HG03457 (cell line): ENCODE results near the gene EPHB4.
"Not testable (repeated sequence)": the region's sequence is repeated elsewhere in the genome, so short reads cannot be mapped to it uniquely, and the experiment has no call there.

Experiments
- ATAC-seq: cut with Tn5 transposase; IDR thresholded peaks from one replicate; pipeline ENCODE4 v1.9.1; 2021; ENCODE audit warnings: moderate number of reproducible peaks; ENCODE audit not compliant: unreplicated experiment

The EPHB4 gene

GRCh38 chr7:100822236-100823139, 4.8 kb downstream of the EPHB4 start:
- ATAC-seq, result no peak

- no peak for ATAC-seq
These were observed 7.7 kb downstream of the EPHB4 start for GRCh38 chr7:100819586-100819985.

GRCh38 chr7:100818825-100819224, 8.5 kb downstream of the EPHB4 start:
- ATAC-seq, result no peak

GRCh38 chr7:100818366-100818765, 9.0 kb downstream of the EPHB4 start:
- no peak for ATAC-seq

GRCh38 chr7:100817097-100817496, 10.2 kb downstream of the EPHB4 start:
- no peak for ATAC-seq

GRCh38 chr7:100816515-100816914, 10.8 kb downstream of the EPHB4 start:
- not testable (repeated sequence) for ATAC-seq

GRCh38 chr7:100812729-100813128, 14.6 kb downstream of the EPHB4 start:
- ATAC-seq, result no peak

GRCh38 chr7:100811480-100811879, 15.8 kb downstream of the EPHB4 start:
- no peak for ATAC-seq

GRCh38 chr7:100808354-100808875, 18.9 kb downstream of the EPHB4 start:
- ATAC-seq, result no peak

- ATAC-seq, result not testable (repeated sequence)
These were observed 20.4 kb downstream of the EPHB4 start for GRCh38 chr7:100806883-100807282.

- ATAC-seq, result no peak
These were observed 21.0 kb downstream of the EPHB4 start for GRCh38 chr7:100806276-100806675.

- ATAC-seq, result no peak
These were observed 22.5 kb downstream of the EPHB4 start for GRCh38 chr7:100804681-100805431.

- ATAC-seq, result peak; percentile 87
These were observed 23.7 kb downstream of the EPHB4 start for GRCh38 chr7:100803398-100804161.

- no peak for ATAC-seq
These were observed 24.4 kb downstream of the EPHB4 start for GRCh38 chr7:100802951-100803350.

- ATAC-seq, result no peak
These were observed 25.3 kb downstream of the EPHB4 start for GRCh38 chr7:100801833-100802568.

GRCh38 chr7:100799037-100799896, 28.1 kb downstream of the EPHB4 start:
- no peak for ATAC-seq

- ATAC-seq, result no peak
These were observed 32.6 kb downstream of the EPHB4 start for GRCh38 chr7:100794741-100795140.

GRCh38 chr7:100793806-100794660, 33.3 kb downstream of the EPHB4 start:
- no peak for ATAC-seq
